ENCODE measurements around the gene CHID1. TPM values are rescaled to one million over a fixed set of nuclear protein-coding genes. Genes with fewer than 3 reads are reported as not detected.
A peak's percentile ranks its signal among the peaks of the same experiment; 100 is the strongest.

CHID1 gene
- total RNA-seq, 1 donor from 2014 or later, result 112 TPM

- TF ChIP-seq, protein P1, sequence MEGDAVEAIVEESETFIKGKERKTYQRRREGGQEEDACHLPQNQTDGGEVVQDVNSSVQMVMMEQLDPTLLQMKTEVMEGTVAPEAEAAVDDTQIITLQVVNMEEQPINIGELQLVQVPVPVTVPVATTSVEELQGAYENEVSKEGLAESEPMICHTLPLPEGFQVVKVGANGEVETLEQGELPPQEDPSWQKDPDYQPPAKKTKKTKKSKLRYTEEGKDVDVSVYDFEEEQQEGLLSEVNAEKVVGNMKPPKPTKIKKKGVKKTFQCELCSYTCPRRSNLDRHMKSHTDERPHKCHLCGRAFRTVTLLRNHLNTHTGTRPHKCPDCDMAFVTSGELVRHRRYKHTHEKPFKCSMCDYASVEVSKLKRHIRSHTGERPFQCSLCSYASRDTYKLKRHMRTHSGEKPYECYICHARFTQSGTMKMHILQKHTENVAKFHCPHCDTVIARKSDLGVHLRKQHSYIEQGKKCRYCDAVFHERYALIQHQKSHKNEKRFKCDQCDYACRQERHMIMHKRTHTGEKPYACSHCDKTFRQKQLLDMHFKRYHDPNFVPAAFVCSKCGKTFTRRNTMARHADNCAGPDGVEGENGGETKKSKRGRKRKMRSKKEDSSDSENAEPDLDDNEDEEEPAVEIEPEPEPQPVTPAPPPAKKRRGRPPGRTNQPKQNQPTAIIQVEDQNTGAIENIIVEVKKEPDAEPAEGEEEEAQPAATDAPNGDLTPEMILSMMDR (IDR thresholded peaks at IDR 0.05), result no peak
- peak; percentile 95 for DNase-seq (ENCODE audit: extremely low spot score, unreplicated experiment)
- Mint-ChIP-seq H3K27ac (ENCODE audit: unreplicated experiment) (peak overlapping the region; percentile 44), H3K4me1 (ENCODE audit: unreplicated experiment) (peaks cover 25% of the 10 kb centered on the region), H3K27me3 (ENCODE audit: unreplicated experiment) (no peaks in the 10 kb centered on the region), H3K9me3 (ENCODE audit: unreplicated experiment) (no peaks in the 10 kb centered on the region), H3K4me3 (ENCODE audit: unreplicated experiment) (peak overlapping the region; percentile 83), H3K36me3 (ENCODE audit: unreplicated experiment) (peaks cover 4% of the 10 kb centered on the region)
Observed at GRCh38 chr11:819129-819931, 91.3 kb downstream of the CHID1 start.

DNA sequence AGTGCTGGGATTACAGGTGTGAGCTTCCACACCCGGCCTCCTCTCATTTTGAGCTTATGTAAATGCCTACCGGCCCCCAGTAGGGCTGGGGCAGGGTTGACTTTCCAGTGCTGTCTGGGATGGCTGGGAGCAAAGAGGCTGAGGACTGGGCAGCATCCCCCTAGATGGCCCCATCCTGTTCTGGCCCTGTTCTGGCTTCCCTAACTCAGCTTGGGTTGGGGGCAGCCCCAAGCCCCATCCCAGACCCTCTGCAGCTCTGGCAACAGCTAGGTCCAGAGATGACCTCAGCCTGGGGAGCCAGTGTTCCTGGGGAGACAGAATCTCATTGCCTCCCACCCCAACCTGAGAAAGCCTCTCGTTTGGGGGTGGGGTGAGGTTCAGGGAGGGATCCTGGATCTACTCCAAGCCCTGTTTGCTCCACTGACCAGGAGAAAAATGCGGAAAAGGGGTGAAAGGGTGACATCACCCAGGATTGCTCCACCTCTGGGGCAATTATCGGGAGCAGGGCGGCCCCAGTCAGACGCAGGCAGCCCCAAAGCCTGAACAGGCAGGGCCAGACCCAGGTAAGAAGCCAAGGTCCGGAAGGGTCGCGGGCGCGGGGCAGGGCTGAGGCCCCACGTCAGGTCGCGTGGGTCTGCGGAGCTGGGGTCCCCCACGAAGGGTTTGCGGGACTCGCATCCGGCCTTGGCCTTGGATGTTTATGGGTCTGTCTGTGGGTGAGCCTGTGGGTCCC is 92.0 kb downstream of the CHID1 start, which contains the start of gene PNPLA2:
PNPLA2 (plus strand) TSS at position 519 of the 733 bp plus-strand sequence. CDS start 805 bp downstream, outside the sequence.
- Mint-ChIP-seq H3K36me3 (ENCODE audit: unreplicated experiment) (peaks cover 6% of the 10 kb centered on the region), H3K27ac (ENCODE audit: unreplicated experiment) (peak within 1 kb of the TSS; percentile 44)
- TF ChIP-seq, protein P1 (IDR thresholded peaks at IDR 0.05), result no peak

More for the DNA sequence above, 92.0 kb downstream of the CHID1 start, which contains the start of gene PNPLA2:
- DNase-seq (ENCODE audit: extremely low spot score, unreplicated experiment), result no peak
- H3K4me3 Mint-ChIP-seq (ENCODE audit: unreplicated experiment), result peak within 1 kb of the TSS; percentile 83
- peaks cover 25% of the 10 kb centered on the region for H3K4me1 Mint-ChIP-seq (ENCODE audit: unreplicated experiment)
- H3K27me3 Mint-ChIP-seq (ENCODE audit: unreplicated experiment), result no peaks in the 10 kb centered on the region
- H3K9me3 Mint-ChIP-seq (ENCODE audit: unreplicated experiment), result no peaks in the 10 kb centered on the region

Other genes with a start within 250 kb of the CHID1 start
- gene DEAF1, start 215.6 kb downstream of the CHID1 start, total RNA-seq, result 113 and 121 TPM in 2 replicates
- gene TMEM80, start 215.0 kb downstream of the CHID1 start, total RNA-seq, result 43.9 and 45.2 TPM in 2 replicates
- 32.4 and 39.3 TPM in 2 replicates for gene EPS8L2, start 204.6 kb downstream of the CHID1 start, total RNA-seq
- 156 and 171 TPM in 2 replicates for gene TALDO1, start 163.3 kb downstream of the CHID1 start, total RNA-seq
- gene GATD1, start 133.3 kb downstream of the CHID1 start, total RNA-seq, result 79.1 and 84.4 TPM in 2 replicates
- 0.21 and 0.27 TPM in 2 replicates for gene CEND1, start 120.7 kb downstream of the CHID1 start, total RNA-seq
- 18.7 and 19.7 TPM in 2 replicates for gene SLC25A22, start 112.5 kb downstream of the CHID1 start, total RNA-seq
- gene PIDD1, start 105.6 kb downstream of the CHID1 start, total RNA-seq, result 13.4 and 15.6 TPM in 2 replicates
- 1,500 and 1,514 TPM in 2 replicates for gene RPLP2, start 100.8 kb downstream of the CHID1 start, total RNA-seq
- gene PNPLA2, start 91.9 kb downstream of the CHID1 start, total RNA-seq, result 83.8 and 96.4 TPM in 2 replicates
- gene CRACR2B, start 82.9 kb downstream of the CHID1 start, total RNA-seq, result 3.9 and 4.2 TPM in 2 replicates
- 377 and 379 TPM in 2 replicates for gene CD151, start 77.9 kb downstream of the CHID1 start, total RNA-seq
- 170 and 193 TPM in 2 replicates for gene POLR2L, start 68.3 kb downstream of the CHID1 start, total RNA-seq
- 163 and 175 TPM in 2 replicates for gene TSPAN4, start 68.0 kb downstream of the CHID1 start, total RNA-seq
- gene AP2A2, start 15.1 kb upstream of the CHID1 start, total RNA-seq, result 96.7 and 102 TPM in 2 replicates
- gene MUC6, start 125.9 kb upstream of the CHID1 start, total RNA-seq, result not detected in 2 replicates
- gene MUC2, start 164.1 kb upstream of the CHID1 start, total RNA-seq, result not detected in 2 replicates
- gene MUC5AC, start 247.1 kb upstream of the CHID1 start, total RNA-seq, result not detected in 2 replicates